ENCODE data around the gene GPC6.

DNA sequence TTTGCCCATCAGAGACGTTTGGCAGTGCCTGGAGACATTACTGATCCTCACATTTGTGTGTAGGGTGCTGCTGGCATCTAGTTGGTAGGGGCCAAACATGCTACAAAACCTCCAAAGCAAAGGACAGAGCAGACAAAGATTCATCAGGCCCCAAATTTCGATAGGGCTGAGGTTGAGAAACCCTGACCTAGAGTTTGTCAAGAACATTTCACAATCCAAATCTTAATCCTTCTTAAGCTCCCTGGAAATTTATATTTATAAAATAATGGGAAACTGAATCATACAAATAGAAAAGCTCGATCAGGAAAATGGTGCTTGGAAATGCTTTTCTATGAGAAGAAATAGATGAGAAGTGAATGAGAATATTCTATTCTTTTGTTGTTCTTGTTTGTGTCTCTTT lies 979.3 kb downstream of the GPC6 start:
- TF ChIP-seq TAF1 (conservative IDR thresholded peaks at IDR 0.05) (no peak), HNF4A (conservative IDR thresholded peaks at IDR 0.05) (no peak), EGR1 (IDR thresholded peaks at IDR 0.05; ENCODE audit: low read depth in 2 of 2) (no peak), NR2F2 (IDR thresholded peaks at IDR 0.05) (no peak), RAD21 (IDR thresholded peaks at IDR 0.05) (no peak), FOXA1 (IDR thresholded peaks at IDR 0.05) (no peak), GABPA (IDR thresholded peaks at IDR 0.05 in 1 of 2, conservative IDR thresholded peaks at IDR 0.05 in 1 of 2) (no peak), SP1 (IDR thresholded peaks at IDR 0.05) (no peak), JUND (IDR thresholded peaks at IDR 0.05) (no peak), YY1 (IDR thresholded peaks at IDR 0.05) (no peak)
- TF ChIP-seq, protein P1, sequence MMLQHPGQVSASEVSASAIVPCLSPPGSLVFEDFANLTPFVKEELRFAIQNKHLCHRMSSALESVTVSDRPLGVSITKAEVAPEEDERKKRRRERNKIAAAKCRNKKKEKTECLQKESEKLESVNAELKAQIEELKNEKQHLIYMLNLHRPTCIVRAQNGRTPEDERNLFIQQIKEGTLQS (IDR thresholded peaks at IDR 0.05): no peak
- TF ChIP-seq, protein P2, sequence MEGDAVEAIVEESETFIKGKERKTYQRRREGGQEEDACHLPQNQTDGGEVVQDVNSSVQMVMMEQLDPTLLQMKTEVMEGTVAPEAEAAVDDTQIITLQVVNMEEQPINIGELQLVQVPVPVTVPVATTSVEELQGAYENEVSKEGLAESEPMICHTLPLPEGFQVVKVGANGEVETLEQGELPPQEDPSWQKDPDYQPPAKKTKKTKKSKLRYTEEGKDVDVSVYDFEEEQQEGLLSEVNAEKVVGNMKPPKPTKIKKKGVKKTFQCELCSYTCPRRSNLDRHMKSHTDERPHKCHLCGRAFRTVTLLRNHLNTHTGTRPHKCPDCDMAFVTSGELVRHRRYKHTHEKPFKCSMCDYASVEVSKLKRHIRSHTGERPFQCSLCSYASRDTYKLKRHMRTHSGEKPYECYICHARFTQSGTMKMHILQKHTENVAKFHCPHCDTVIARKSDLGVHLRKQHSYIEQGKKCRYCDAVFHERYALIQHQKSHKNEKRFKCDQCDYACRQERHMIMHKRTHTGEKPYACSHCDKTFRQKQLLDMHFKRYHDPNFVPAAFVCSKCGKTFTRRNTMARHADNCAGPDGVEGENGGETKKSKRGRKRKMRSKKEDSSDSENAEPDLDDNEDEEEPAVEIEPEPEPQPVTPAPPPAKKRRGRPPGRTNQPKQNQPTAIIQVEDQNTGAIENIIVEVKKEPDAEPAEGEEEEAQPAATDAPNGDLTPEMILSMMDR (IDR thresholded peaks at IDR 0.05; ENCODE audit: low read depth, low read length, missing input control): no peak
- TF ChIP-seq, protein P3, sequence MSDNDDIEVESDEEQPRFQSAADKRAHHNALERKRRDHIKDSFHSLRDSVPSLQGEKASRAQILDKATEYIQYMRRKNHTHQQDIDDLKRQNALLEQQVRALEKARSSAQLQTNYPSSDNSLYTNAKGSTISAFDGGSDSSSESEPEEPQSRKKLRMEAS (IDR thresholded peaks at IDR 0.05): no peak
- TF ChIP-seq, protein P4, sequence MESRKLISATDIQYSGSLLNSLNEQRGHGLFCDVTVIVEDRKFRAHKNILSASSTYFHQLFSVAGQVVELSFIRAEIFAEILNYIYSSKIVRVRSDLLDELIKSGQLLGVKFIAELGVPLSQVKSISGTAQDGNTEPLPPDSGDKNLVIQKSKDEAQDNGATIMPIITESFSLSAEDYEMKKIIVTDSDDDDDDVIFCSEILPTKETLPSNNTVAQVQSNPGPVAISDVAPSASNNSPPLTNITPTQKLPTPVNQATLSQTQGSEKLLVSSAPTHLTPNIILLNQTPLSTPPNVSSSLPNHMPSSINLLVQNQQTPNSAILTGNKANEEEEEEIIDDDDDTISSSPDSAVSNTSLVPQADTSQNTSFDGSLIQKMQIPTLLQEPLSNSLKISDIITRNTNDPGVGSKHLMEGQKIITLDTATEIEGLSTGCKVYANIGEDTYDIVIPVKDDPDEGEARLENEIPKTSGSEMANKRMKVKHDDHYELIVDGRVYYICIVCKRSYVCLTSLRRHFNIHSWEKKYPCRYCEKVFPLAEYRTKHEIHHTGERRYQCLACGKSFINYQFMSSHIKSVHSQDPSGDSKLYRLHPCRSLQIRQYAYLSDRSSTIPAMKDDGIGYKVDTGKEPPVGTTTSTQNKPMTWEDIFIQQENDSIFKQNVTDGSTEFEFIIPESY (IDR thresholded peaks at IDR 0.05): no peak

Measured in liver (tissue), 3 donors.